HG02610 (cell line): ENCODE results near the gene PLS1.
"Not testable (repeated sequence)": the region's sequence is repeated elsewhere in the genome, so short reads cannot be mapped to it uniquely, and the experiment has no call there.

ENCODE experiments used
- ATAC-seq: cut with Tn5 transposase; IDR thresholded peaks from one replicate; pipeline ENCODE4 v1.9.1; 2021; ENCODE audit warnings: mild to moderate bottlenecking, moderate library complexity; ENCODE audit not compliant: unreplicated experiment

The PLS1 gene

GRCh38 chr3:142752605-142753004 is 156.4 kb downstream of the PLS1 start:
- ATAC-seq = not testable (repeated sequence)

GRCh38 chr3:142754494-142754893 is 158.3 kb downstream of the PLS1 start:
- ATAC-seq = no peak
